K562 (cell line): Measurements from ENCODE around the gene TMEM205. TPM values are rescaled to one million over a fixed set of nuclear protein-coding genes. Genes with fewer than 3 reads are reported as not detected.

Experiments
- E2F4 ChIP-seq: sonication (generic); formaldehyde crosslinking; IDR thresholded peaks from 2 replicates; pipeline ENCODE4 v1.8.0; 2022; ENCODE audit warnings: mild to moderate bottlenecking, low read depth, missing genetic modification reagents
- FIP1L1 ChIP-seq: fragments of 200-400 bp; formaldehyde crosslinking; IDR thresholded peaks from 2 replicates; pipeline ENCODE4 v1.6.1; 2018; ENCODE audit warnings: mild to moderate bottlenecking, low read depth, low read length; ENCODE audit not compliant: poor library complexity, severe bottlenecking
- GATAD2A ChIP-seq: fragments of 450-650 bp; IDR thresholded peaks from 2 replicates; pipeline ENCODE4 v1.6.1; 2017
- MTF1 ChIP-seq: fragments of 250-450 bp; sonication (Bioruptor Pico); IDR thresholded peaks from 2 replicates; pipeline ENCODE4 v1.9.0; 2021; ENCODE audit warnings: moderate library complexity, mild to moderate bottlenecking, inconsistent platforms, borderline replicate concordance
- RB1 ChIP-seq: fragments of 450-650 bp; IDR thresholded peaks from 2 replicates; pipeline ENCODE4 v1.6.1; 2017; ENCODE audit warnings: low read depth, mild to moderate bottlenecking
- RERE ChIP-seq: sonication (generic); formaldehyde crosslinking; IDR thresholded peaks from 2 replicates; pipeline ENCODE4 v1.8.0; 2023; ENCODE audit warnings: missing genetic modification reagents, mild to moderate bottlenecking, borderline replicate concordance
- RNF219 ChIP-seq: fragments of 250-450 bp; sonication (Bioruptor Pico); IDR thresholded peaks from 2 replicates; pipeline ENCODE4 v1.5.0; 2022; ENCODE audit warnings: mild to moderate bottlenecking
- SMARCA4 ChIP-seq: fragments of 450-650 bp; IDR thresholded peaks from 2 replicates; pipeline ENCODE4 v1.6.1; 2016
- STAT5A ChIP-seq: IDR thresholded peaks from 2 replicates; pipeline ENCODE4 v1.6.1; 2012; ENCODE audit warnings: low read length, inconsistent platforms, borderline replicate concordance
- TEAD2 ChIP-seq: fragments of 450-650 bp; IDR thresholded peaks from 2 replicates; pipeline ENCODE4 v1.6.1; 2016; ENCODE audit warnings: missing genetic modification characterization, control low read depth, missing compliant biosample characterization
- YY1 ChIP-seq, 3 experiments: IDR thresholded peaks; 2 replicates each; pipeline ENCODE4 v1.6.1; 2011; ENCODE audit warnings: low read length in 2 of 3, mild to moderate bottlenecking in 2 of 3, moderate library complexity in 2 of 3, borderline replicate concordance in 1 of 3, control low read depth in 1 of 3, low read depth in 1 of 3; ENCODE audit not compliant: insufficient read depth in 3 of 3, insufficient replicate concordance in 2 of 3, control insufficient read depth in 1 of 3, insufficient read length in 1 of 3; ENCODE audit errors: extremely low read depth in 1 of 3
- ZNF175 ChIP-seq: fragments of 200-800 bp; sonication (Bioruptor generic); IDR thresholded peaks from 2 replicates; pipeline ENCODE4 v1.6.1; 2016; ENCODE audit warnings: low read depth, mild to moderate bottlenecking, missing genetic modification characterization, missing compliant biosample characterization
- ZNF384 ChIP-seq: IDR thresholded peaks from 2 replicates; pipeline ENCODE4 v1.6.1; 2012; ENCODE audit warnings: low read depth, low read length, improper control_type of control experiment
- polyA plus RNA-seq, 8 experiments: library from polyadenylated mRNA; depleted of rRNA in 4 of 8; stranded (reverse) in 5 of 8; unstranded in 3 of 8; fragments of >200 nt; fragmentation: Nextera tagmentation in 2 of 8; fragmentation: Illumina TruSeq in 1 of 8; extraction: Ambion mirVana in 2 of 8; extraction: Trizol in 1 of 8; gene quantifications; 2 replicates each; pipeline versions ENCODE4 v1.2.1 to v1.2.3, GENCODE V29; 2011 to 2014; ENCODE audit warnings: inconsistent platforms in 1 of 8, missing spikeins in 1 of 8
- total RNA-seq, 7 experiments: library from RNA; depleted of rRNA in 6 of 7; stranded (reverse); fragments of >200 nt in 6 of 7; fragmentation: Illumina TruSeq in 2 of 7; extraction: Trizol in 2 of 7; gene quantifications; 2 replicates each; pipeline versions ENCODE4 v1.2.1 to v1.2.3, GENCODE V29; 2011 to 2021; ENCODE audit warnings: low replicate concordance in 1 of 7
- TF ChIP-seq, protein P1 (sequence below): fragments of 450-650 bp; formaldehyde crosslinking; conservative IDR thresholded peaks from 2 replicates; pipeline ENCODE4 v1.4.0; 2022; ENCODE audit warnings: mild to moderate bottlenecking, missing genetic modification characterization

Gene TMEM205
- total and polyA plus RNA-seq, 9 of the 15 experiments (the other 6 are each of a cell fraction or from before 2014, with no cell fraction given) = 21.3 to 81.5 (median 44.1) TPM

- TF ChIP-seq RNF219 (no peak), FIP1L1 (no peak), STAT5A (no peak), YY1 (IDR thresholded peaks at IDR 0.05; ENCODE audit: borderline replicate concordance in 1 of 3, control insufficient read depth in 1 of 3, extremely low read depth in 1 of 3, insufficient read depth in 3 of 3, insufficient read length in 1 of 3, insufficient replicate concordance in 2 of 3, low read depth in 1 of 3, low read length in 2 of 3) (no peak), RB1 (peak; percentile 63; the same call in 1 of the 2 replicates), ZNF175 (no peak), ZNF384 (no peak), TEAD2 (tag) (no peak), RERE (no peak), MTF1 (CRISPR knock-in tag) (no peak), E2F4 (CRISPR knock-in tag) (0 out of 2 replicates have a peak, but pooled peaks have one; percentile 22), SMARCA4 (0 out of 2 replicates have a peak, but pooled peaks have one; percentile 52), GATAD2A (no peak)
- TF ChIP-seq, protein P1, sequence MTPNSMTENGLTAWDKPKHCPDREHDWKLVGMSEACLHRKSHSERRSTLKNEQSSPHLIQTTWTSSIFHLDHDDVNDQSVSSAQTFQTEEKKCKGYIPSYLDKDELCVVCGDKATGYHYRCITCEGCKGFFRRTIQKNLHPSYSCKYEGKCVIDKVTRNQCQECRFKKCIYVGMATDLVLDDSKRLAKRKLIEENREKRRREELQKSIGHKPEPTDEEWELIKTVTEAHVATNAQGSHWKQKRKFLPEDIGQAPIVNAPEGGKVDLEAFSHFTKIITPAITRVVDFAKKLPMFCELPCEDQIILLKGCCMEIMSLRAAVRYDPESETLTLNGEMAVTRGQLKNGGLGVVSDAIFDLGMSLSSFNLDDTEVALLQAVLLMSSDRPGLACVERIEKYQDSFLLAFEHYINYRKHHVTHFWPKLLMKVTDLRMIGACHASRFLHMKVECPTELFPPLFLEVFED = 0 out of 2 replicates have a peak, but pooled peaks have one; percentile 56
Observed at GRCh38 chr19:11355160-11356073, 9.3 kb upstream of the TMEM205 start, which contains the start of gene PLPPR2 (continued).
